Lower leg skin (tissue), 4 donors: Measurements from ENCODE around the gene MLLT3. TPM values are rescaled to one million over a fixed set of nuclear protein-coding genes. Genes with fewer than 3 reads are reported as not detected.

Experiments used
- DNase-seq, 2 donors: peaks; one replicate each; pipeline ENCODE4 v3.0.0-alpha.2; 2019; ENCODE audit warnings: low spot score in 2 of 2
- H3K4me3 ChIP-seq: fragments of 200-600 bp; sonication (generic); 2 replicates; pipeline ENCODE4 v1.5.1; 2017; ENCODE audit warnings: mild to moderate bottlenecking, low read depth; ENCODE audit not compliant: poor library complexity, severe bottlenecking
- POLR2A ChIP-seq, 2 donors: fragments of 450-650 bp; IDR thresholded peaks; one replicate each; pipeline ENCODE4 v1.6.1; 2016 to 2017; ENCODE audit warnings: antibody characterized with exemption in 2 of 2, mild to moderate bottlenecking in 1 of 2, moderate library complexity in 1 of 2
- WGBS, 2 donors: methylation state at CpG; one replicate each; pipeline ENCODE4 v1.1.5; 2018; 5-methylcytosine and 5-hydroxymethylcytosine counted together
- intact Hi-C: fragments of 100-400 bp; cut with DNase I; formaldehyde crosslinking; loops from one replicate; pipeline ENCODE4 v1.15.0; 2023; ENCODE audit warnings: low total_unique reads
- total RNA-seq, 4 donors: library from RNA; depleted of rRNA; stranded (reverse); fragments of >200 nt; gene quantifications; one replicate each; pipeline ENCODE4 v1.1.0, GENCODE V29; 2016
- TF ChIP-seq, protein P1 (sequence below), 3 donors: fragments of 450-650 bp; IDR thresholded peaks; one replicate each; pipeline ENCODE4 v1.5.1; 2016; ENCODE audit warnings: antibody characterized with exemption in 3 of 3, mild to moderate bottlenecking in 3 of 3, moderate library complexity in 2 of 3

Gene MLLT3
- total RNA-seq, 4 donors from 2014 or later: 10.6 to 15.2 (median 12.5) TPM

GRCh38 chr9:20496328-20496727 lies 126.0 kb downstream of the MLLT3 start:
- 68 to 73% methylated on average over 2 of the region's 2 CpGs for WGBS, 2 donors
- H3K4me3 ChIP-seq: no peak overlapping the region
- TF ChIP-seq, protein P1, sequence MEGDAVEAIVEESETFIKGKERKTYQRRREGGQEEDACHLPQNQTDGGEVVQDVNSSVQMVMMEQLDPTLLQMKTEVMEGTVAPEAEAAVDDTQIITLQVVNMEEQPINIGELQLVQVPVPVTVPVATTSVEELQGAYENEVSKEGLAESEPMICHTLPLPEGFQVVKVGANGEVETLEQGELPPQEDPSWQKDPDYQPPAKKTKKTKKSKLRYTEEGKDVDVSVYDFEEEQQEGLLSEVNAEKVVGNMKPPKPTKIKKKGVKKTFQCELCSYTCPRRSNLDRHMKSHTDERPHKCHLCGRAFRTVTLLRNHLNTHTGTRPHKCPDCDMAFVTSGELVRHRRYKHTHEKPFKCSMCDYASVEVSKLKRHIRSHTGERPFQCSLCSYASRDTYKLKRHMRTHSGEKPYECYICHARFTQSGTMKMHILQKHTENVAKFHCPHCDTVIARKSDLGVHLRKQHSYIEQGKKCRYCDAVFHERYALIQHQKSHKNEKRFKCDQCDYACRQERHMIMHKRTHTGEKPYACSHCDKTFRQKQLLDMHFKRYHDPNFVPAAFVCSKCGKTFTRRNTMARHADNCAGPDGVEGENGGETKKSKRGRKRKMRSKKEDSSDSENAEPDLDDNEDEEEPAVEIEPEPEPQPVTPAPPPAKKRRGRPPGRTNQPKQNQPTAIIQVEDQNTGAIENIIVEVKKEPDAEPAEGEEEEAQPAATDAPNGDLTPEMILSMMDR (IDR thresholded peaks at IDR 0.05): no peak
- TF ChIP-seq POLR2A (IDR thresholded peaks at IDR 0.05): no peak
- intact Hi-C loops: no loop called here
- DNase-seq: no peak

DNA sequence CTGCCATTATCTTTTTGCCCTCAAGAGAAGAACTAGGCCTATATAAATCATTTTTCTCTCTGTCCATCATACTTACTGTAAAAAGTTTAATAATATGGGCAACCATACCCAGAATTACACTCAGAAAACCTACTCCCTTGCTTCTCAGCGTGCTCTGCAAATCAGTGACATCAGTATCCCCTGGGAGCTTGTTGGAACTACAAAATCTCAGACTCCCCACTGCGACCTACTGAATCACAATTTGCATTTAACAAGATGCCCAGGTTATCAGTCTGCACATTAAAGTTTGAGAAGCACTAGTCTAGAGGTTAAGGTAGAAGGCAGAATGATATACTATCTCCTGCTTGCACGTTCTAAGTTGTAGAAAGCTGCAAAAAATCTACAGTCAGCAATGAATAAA lies 127.2 kb downstream of the MLLT3 start:
- no peak for DNase-seq
- TF ChIP-seq, protein P1 (IDR thresholded peaks at IDR 0.05): no peak
- TF ChIP-seq POLR2A (IDR thresholded peaks at IDR 0.05): no peak
- no peak overlapping the region for H3K4me3 ChIP-seq
- intact Hi-C loops: no loop called here
- 76% methylated on average over 3 of the region's 3 CpGs for WGBS, 2 donors

DNA sequence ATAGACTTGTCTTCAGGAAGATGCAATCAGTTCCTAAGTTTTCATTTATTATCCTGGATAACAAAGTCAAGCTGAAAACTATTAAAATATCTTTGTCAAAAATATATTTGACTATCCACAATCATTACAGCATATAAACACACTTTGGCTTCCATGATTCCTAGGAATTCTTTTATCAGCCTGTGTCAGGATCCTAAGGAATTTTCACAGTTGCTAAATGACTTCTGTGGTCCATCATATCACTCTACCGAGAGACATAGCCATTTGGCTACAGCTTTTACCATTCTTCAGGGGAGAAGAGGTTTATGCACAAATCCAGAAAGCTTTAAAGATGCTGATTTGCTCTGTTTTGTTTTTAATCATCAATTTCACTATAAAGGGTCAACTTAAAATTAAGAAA lies 128.3 kb downstream of the MLLT3 start:
- TF ChIP-seq, protein P1 (IDR thresholded peaks at IDR 0.05): no peak
- TF ChIP-seq POLR2A (IDR thresholded peaks at IDR 0.05): no peak
- intact Hi-C loops: no loop called here
- no peak for DNase-seq
- 83 to 84% methylated on average over 1 of the region's 1 CpG for WGBS, 2 donors
- H3K4me3 ChIP-seq: no peak overlapping the region

GRCh38 chr9:20492772-20493171 lies 129.5 kb downstream of the MLLT3 start:
- no peak for TF ChIP-seq POLR2A (IDR thresholded peaks at IDR 0.05)
- TF ChIP-seq, protein P1 (IDR thresholded peaks at IDR 0.05): no peak
- no peak for DNase-seq
- intact Hi-C loops: no loop called here
- 89 to 96% methylated on average over 1 of the region's 1 CpG for WGBS, 2 donors
- H3K4me3 ChIP-seq: no peak overlapping the region

DNA sequence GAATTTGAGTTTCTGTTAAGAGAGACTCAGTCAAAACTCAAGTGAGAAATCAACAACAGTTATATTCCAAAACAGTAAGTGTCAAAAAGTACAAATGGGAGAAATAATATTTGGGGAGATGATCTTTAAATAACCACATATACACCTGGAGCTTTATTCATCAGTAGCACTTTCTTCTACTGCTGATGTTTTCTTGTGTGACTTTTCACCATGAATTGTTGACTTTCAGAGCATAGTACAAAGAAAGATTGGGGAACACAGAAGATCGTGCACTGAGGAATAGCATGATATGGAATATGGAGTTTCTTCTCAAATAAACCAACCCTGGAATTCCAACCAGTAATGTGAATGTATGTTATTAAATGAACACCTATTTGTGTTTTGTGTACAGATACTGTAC lies 130.7 kb downstream of the MLLT3 start:
- DNase-seq: no peak
- TF ChIP-seq POLR2A (IDR thresholded peaks at IDR 0.05): no peak
- intact Hi-C loops: no loop called here
- WGBS, 2 donors: 88 to 98% methylated on average over 1 of the region's 1 CpG
- H3K4me3 ChIP-seq: no peak overlapping the region

- H3K4me3 ChIP-seq: no peak overlapping the region
- no peak for TF ChIP-seq POLR2A (IDR thresholded peaks at IDR 0.05)
- TF ChIP-seq, protein P1 (IDR thresholded peaks at IDR 0.05): no peak
- WGBS, 2 donors: 67 to 76% methylated on average over 4 of the region's 4 CpGs
- intact Hi-C loops: no loop called here
- no peak for DNase-seq
Measured at GRCh38 chr9:20490246-20490834, 132.0 kb downstream of the MLLT3 start.
